ENCODE measurements around the gene EMC10. TPM values are rescaled to one million over a fixed set of nuclear protein-coding genes. Genes with fewer than 3 reads are reported as not detected.
A peak's percentile ranks its signal among the peaks of the same experiment; 100 is the strongest.

Gene EMC10
- polyA plus RNA-seq, 1 donor, result 142 TPM

GRCh38 chr19:50532952-50533351 lies 56.6 kb downstream of the EMC10 start:
- WGBS (ENCODE audit: insufficient coverage, low lambda C conversion rate), result 97% methylated on average over 3 of the region's 4 CpGs
- DNase-seq, result no peak
- H3K36me3 ChIP-seq (ENCODE audit: control insufficient read depth, insufficient read depth, low read length), result no peaks in the 10 kb centered on the region
- no peaks in the 10 kb centered on the region for H3K27me3 ChIP-seq (ENCODE audit: control insufficient read depth, insufficient read depth, low read length)
- no peak overlapping the region for H3K4me3 ChIP-seq (ENCODE audit: low read length)
- no peaks in the 10 kb centered on the region for H3K4me1 ChIP-seq (ENCODE audit: control insufficient read depth, insufficient read depth, low read length)
- no peak overlapping the region for H3K27ac ChIP-seq (ENCODE audit: low read length)
- H3K9me3 ChIP-seq (ENCODE audit: control insufficient read depth, low read depth, low read length), result peaks cover 5% of the 10 kb centered on the region

DNA sequence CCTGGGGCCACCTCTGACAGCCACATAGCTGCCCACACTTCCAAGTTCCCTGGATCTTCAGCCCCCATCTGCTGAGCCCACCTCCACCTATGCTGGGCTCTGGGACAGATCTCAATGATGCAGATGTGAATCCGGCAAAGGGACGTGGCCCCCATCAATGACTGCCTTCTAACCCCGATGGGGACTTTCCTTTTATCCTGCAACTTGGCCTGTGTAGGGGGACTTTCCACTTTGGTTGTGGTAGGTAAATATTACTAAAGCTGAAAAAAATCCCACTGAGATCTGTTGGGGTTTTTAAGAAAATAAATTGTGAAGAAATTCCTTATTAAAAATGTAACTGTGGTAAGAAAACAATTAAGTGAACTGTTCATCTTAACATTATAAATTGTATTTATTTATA lies 58.2 kb downstream of the EMC10 start:
- Histone ChIP-seq H3K27me3 (ENCODE audit: control insufficient read depth, insufficient read depth, low read length) (no peaks in the 10 kb centered on the region), H3K27ac (ENCODE audit: low read length) (no peak overlapping the region), H3K9me3 (ENCODE audit: control insufficient read depth, low read depth, low read length) (peaks cover 5% of the 10 kb centered on the region), H3K4me3 (ENCODE audit: low read length) (no peak overlapping the region), H3K4me1 (ENCODE audit: control insufficient read depth, insufficient read depth, low read length) (no peaks in the 10 kb centered on the region), H3K36me3 (ENCODE audit: control insufficient read depth, insufficient read depth, low read length) (no peaks in the 10 kb centered on the region)
- no CpG with 5 or more reads among the region's 3 CpGs for WGBS (ENCODE audit: insufficient coverage, low lambda C conversion rate)
- DNase-seq, result no peak

- Histone ChIP-seq H3K4me3 (ENCODE audit: low read length) (no peak overlapping the region), H3K9me3 (ENCODE audit: control insufficient read depth, low read depth, low read length) (peaks cover 5% of the 10 kb centered on the region), H3K27ac (ENCODE audit: low read length) (no peak overlapping the region), H3K36me3 (ENCODE audit: control insufficient read depth, insufficient read depth, low read length) (no peaks in the 10 kb centered on the region), H3K4me1 (ENCODE audit: control insufficient read depth, insufficient read depth, low read length) (no peaks in the 10 kb centered on the region), H3K27me3 (ENCODE audit: control insufficient read depth, insufficient read depth, low read length) (no peaks in the 10 kb centered on the region)
- no CpG with 5 or more reads among the region's 11 CpGs for WGBS (ENCODE audit: insufficient coverage, low lambda C conversion rate)
- DNase-seq, result no peak
Measured at GRCh38 chr19:50535672-50536187, 59.4 kb downstream of the EMC10 start.

GRCh38 chr19:50536662-50537305 lies 60.5 kb downstream of the EMC10 start:
- H3K4me3 ChIP-seq (ENCODE audit: low read length), result no peak overlapping the region
- no peaks in the 10 kb centered on the region for H3K4me1 ChIP-seq (ENCODE audit: control insufficient read depth, insufficient read depth, low read length)
- H3K36me3 ChIP-seq (ENCODE audit: control insufficient read depth, insufficient read depth, low read length), result no peaks in the 10 kb centered on the region
- no peak for DNase-seq
- H3K27ac ChIP-seq (ENCODE audit: low read length), result no peak overlapping the region
- no CpG with 5 or more reads among the region's 16 CpGs for WGBS (ENCODE audit: insufficient coverage, low lambda C conversion rate)
- peaks cover 5% of the 10 kb centered on the region for H3K9me3 ChIP-seq (ENCODE audit: control insufficient read depth, low read depth, low read length)
- no peaks in the 10 kb centered on the region for H3K27me3 ChIP-seq (ENCODE audit: control insufficient read depth, insufficient read depth, low read length)

GRCh38 chr19:50537306-50537685 lies 61.0 kb downstream of the EMC10 start:
- DNase-seq, result no peak
- peaks cover 5% of the 10 kb centered on the region for H3K9me3 ChIP-seq (ENCODE audit: control insufficient read depth, low read depth, low read length)
- no peaks in the 10 kb centered on the region for H3K4me1 ChIP-seq (ENCODE audit: control insufficient read depth, insufficient read depth, low read length)
- no peaks in the 10 kb centered on the region for H3K36me3 ChIP-seq (ENCODE audit: control insufficient read depth, insufficient read depth, low read length)
- WGBS (ENCODE audit: insufficient coverage, low lambda C conversion rate), result 90% methylated on average over 6 of the region's 18 CpGs
- no peak overlapping the region for H3K27ac ChIP-seq (ENCODE audit: low read length)
- no peaks in the 10 kb centered on the region for H3K27me3 ChIP-seq (ENCODE audit: control insufficient read depth, insufficient read depth, low read length)
- H3K4me3 ChIP-seq (ENCODE audit: low read length), result no peak overlapping the region

- H3K36me3 ChIP-seq (ENCODE audit: control insufficient read depth, insufficient read depth, low read length), result no peaks in the 10 kb centered on the region
- peak; percentile 53 to 60 for DNase-seq
- H3K27me3 ChIP-seq (ENCODE audit: control insufficient read depth, insufficient read depth, low read length), result no peaks in the 10 kb centered on the region
- H3K4me3 ChIP-seq (ENCODE audit: low read length), result no peak overlapping the region
- H3K27ac ChIP-seq (ENCODE audit: low read length), result no peak overlapping the region
- H3K9me3 ChIP-seq (ENCODE audit: control insufficient read depth, low read depth, low read length), result peaks cover 5% of the 10 kb centered on the region
- WGBS (ENCODE audit: insufficient coverage, low lambda C conversion rate), result 19% methylated on average over 3 of the region's 15 CpGs
- no peaks in the 10 kb centered on the region for H3K4me1 ChIP-seq (ENCODE audit: control insufficient read depth, insufficient read depth, low read length)
Measured at GRCh38 chr19:50537769-50538230, 61.5 kb downstream of the EMC10 start.

Other genes with a start within 250 kb of the EMC10 start
- gene KCNC3, start 147.1 kb upstream of the EMC10 start, polyA plus RNA-seq, result 3.1 TPM
- gene NAPSA, start 110.9 kb upstream of the EMC10 start, polyA plus RNA-seq, result 2.8 TPM
- gene NR1H2, start 100.0 kb upstream of the EMC10 start, polyA plus RNA-seq, result 34.2 TPM
- 26.1 TPM for gene POLD1, start 92.2 kb upstream of the EMC10 start, polyA plus RNA-seq
- gene SPIB, start 57.6 kb upstream of the EMC10 start, polyA plus RNA-seq, result 13.5 TPM
- gene MYBPC2, start 43.6 kb upstream of the EMC10 start, polyA plus RNA-seq, result 0.37 TPM
- gene GARIN5A, start 341 bp downstream of the EMC10 start, polyA plus RNA-seq, result 2.7 TPM
- 20.1 TPM for gene JOSD2, start 34.7 kb downstream of the EMC10 start, polyA plus RNA-seq
- gene ASPDH, start 37.4 kb downstream of the EMC10 start, polyA plus RNA-seq, result 4.4 TPM
- gene LRRC4B, start 91.9 kb downstream of the EMC10 start, polyA plus RNA-seq, result 6.9 TPM
- gene SYT3, start 163.4 kb downstream of the EMC10 start, polyA plus RNA-seq, result 0.93 TPM
- gene C19orf81, start 172.9 kb downstream of the EMC10 start, polyA plus RNA-seq, result 0.46 TPM
- gene SHANK1, start 243.3 kb downstream of the EMC10 start, polyA plus RNA-seq, result 3.2 TPM
- gene CLEC11A, start 246.9 kb downstream of the EMC10 start, polyA plus RNA-seq, result 14.6 TPM

Data from large intestine (tissue), 3 donors.